Tibial nerve (tissue), 3 donors: Measurements from ENCODE around the gene CBX6.
"Not testable (repeated sequence)": the region's sequence is repeated elsewhere in the genome, so short reads cannot be mapped to it uniquely, and the experiment has no call there.

Source experiments
- CTCF ChIP-seq, 5 experiments: fragments of 200-600 bp in 3 of 5; fragments of 450-650 bp in 2 of 5; sonication (generic) in 3 of 5; IDR thresholded peaks; one replicate each; pipeline ENCODE4 v1.5.1; 2016 to 2019; ENCODE audit warnings: antibody characterized with exemption in 5 of 5, mild to moderate bottlenecking in 3 of 5, moderate library complexity in 2 of 5
- POLR2A ChIP-seq, 2 donors: fragments of 450-650 bp; IDR thresholded peaks; one replicate each; pipeline ENCODE4 v1.6.1; 2017; ENCODE audit warnings: antibody characterized with exemption in 2 of 2, mild to moderate bottlenecking in 2 of 2, moderate library complexity in 2 of 2

GRCh38 chr22:38854476-38854875 is 17.5 kb downstream of the CBX6 start:
- TF ChIP-seq CTCF, POLR2A (IDR thresholded peaks at IDR 0.05): not testable (repeated sequence)
